SK-N-MC (cell line): ENCODE data around the gene DHRS1.

ENCODE experiments used
- EZH2 ChIP-seq: fragments of 200-600 bp; sonication (generic); IDR thresholded peaks from one replicate; pipeline ENCODE4 v1.6.1; 2017; ENCODE audit warnings: antibody characterized with exemption
- POLR2AphosphoS5 ChIP-seq: IDR thresholded peaks from 2 replicates; pipeline ENCODE4 v1.6.1; 2012; ENCODE audit warnings: mild to moderate bottlenecking, low read depth, low read length, borderline replicate concordance

DNA sequence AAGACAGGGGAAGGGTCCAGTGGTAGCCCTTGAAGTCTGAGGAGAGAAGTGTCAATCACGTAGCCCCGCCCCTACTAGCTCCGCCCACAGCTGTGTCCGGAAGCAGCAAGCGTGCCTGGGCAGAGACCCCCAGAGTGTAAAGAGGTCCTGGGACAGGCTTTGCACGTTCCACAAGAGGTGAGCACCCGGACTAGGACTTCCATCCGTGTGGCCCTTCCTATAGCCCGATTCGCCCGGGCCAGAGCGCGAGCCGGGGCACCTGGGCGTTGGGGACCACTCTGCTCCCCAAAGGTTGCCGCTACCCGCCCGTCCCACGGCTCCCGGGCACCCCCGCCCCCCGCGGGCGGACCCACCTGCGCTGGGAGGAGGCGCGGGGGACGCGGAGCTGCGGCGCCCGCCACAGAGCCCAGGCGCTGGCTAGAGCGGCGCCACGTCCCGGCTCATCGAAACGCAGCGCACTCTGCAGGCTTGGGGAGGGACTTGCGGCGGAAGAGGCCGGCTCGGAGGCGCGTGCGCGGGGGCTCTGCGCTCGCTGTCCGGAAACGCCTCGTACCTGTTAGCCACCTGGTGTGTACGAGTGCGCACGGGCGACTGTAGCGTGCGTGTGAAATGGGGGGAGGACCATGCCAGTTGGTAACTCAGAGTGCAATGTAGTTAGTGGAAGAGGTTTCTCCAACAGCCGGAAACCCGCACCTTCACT lies 28.3 kb downstream of the DHRS1 start, which contains the start of gene RABGGTA:
- TF ChIP-seq EZH2: no peak
- peak; percentile 80 for TF ChIP-seq POLR2AphosphoS5
